Spleen (tissue), 11 donors: ENCODE results near the gene F8. TPM values are rescaled to one million over a fixed set of nuclear protein-coding genes. Genes with fewer than 3 reads are reported as not detected.
A peak's percentile ranks its signal among the peaks of the same experiment; 100 is the strongest.

Source experiments
- DNase-seq: peaks from one replicate; pipeline ENCODE4 v3.0.0-alpha.2; 2020
- H3K27ac ChIP-seq, 8 donors: fragments of 200-600 bp; sonication (generic) in 7 of 8; 1 replicate in 4 of 8; 2 replicates in 4 of 8; pipeline versions ENCODE4 v1.5.0 to v1.8.0; 2016 to 2021; ENCODE audit warnings: inconsistent platforms in 4 of 8, mild to moderate bottlenecking in 4 of 8, moderate library complexity in 1 of 8
- H3K27me3 ChIP-seq, 7 donors: fragments of 200-600 bp; sonication (generic) in 6 of 7; replicated peaks in 1 of 7; 1 replicate in 4 of 7; 2 replicates in 3 of 7; pipeline versions ENCODE4 v1.5.0 to v1.8.0; 2016 to 2021; ENCODE audit warnings: inconsistent platforms in 3 of 7, mild to moderate bottlenecking in 1 of 7
- H3K36me3 ChIP-seq, 6 donors: fragments of 200-600 bp; sonication (generic) in 5 of 6; 1 replicate in 4 of 6; 2 replicates in 2 of 6; pipeline versions ENCODE4 v1.5.0 to v1.8.0; 2016 to 2021; ENCODE audit warnings: inconsistent platforms in 2 of 6
- H3K4me1 ChIP-seq, 6 donors: fragments of 200-600 bp; sonication (generic) in 5 of 6; 1 replicate in 3 of 6; 2 replicates in 3 of 6; pipeline versions ENCODE4 v1.5.0 to v1.8.0; 2016 to 2021; ENCODE audit warnings: inconsistent platforms in 3 of 6
- H3K4me3 ChIP-seq, 8 donors: fragments of 200-600 bp; sonication (generic) in 7 of 8; 1 replicate in 4 of 8; 2 replicates in 4 of 8; pipeline versions ENCODE4 v1.5.0 to v1.8.0; 2016 to 2021; ENCODE audit warnings: inconsistent platforms in 4 of 8, mild to moderate bottlenecking in 4 of 8, moderate library complexity in 2 of 8
- H3K9me3 ChIP-seq, 8 donors: fragments of 200-600 bp; sonication (generic) in 7 of 8; 1 replicate in 4 of 8; 2 replicates in 4 of 8; pipeline versions ENCODE4 v1.5.0 to v1.8.0; 2016 to 2021; ENCODE audit warnings: inconsistent platforms in 4 of 8
- POLR2A ChIP-seq, 3 donors: fragments of 450-650 bp; IDR thresholded peaks; one replicate each; pipeline ENCODE4 v1.5.1; 2017; ENCODE audit warnings: antibody characterized with exemption in 3 of 3, mild to moderate bottlenecking in 1 of 3
- POLR2AphosphoS5 ChIP-seq, 3 donors: sonication (generic); formaldehyde crosslinking; IDR thresholded peaks; one replicate each; pipeline ENCODE4 v1.5.1; 2017; ENCODE audit warnings: antibody characterized with exemption in 3 of 3
- WGBS, 5 donors: extraction: QIAGEN DNeasy Blood & Tissue Kit in 3 of 5; methylation state at CpG; one replicate each; pipeline versions ENCODE4 v1.1.5 to v1.1.7; 2013 to 2018; 5-methylcytosine and 5-hydroxymethylcytosine counted together
- intact Hi-C: fragments of 100-400 bp; cut with DNase I; formaldehyde crosslinking; loops from one replicate; pipeline ENCODE4 v1.15.0; 2023; ENCODE audit warnings: low total_unique reads
- polyA plus RNA-seq, 3 donors: library from polyadenylated mRNA; stranded (reverse); fragments of 200-250 nt; gene quantifications; one replicate each; pipeline ENCODE4 v1.2.1, GENCODE V29; 2013
- total RNA-seq, 7 donors: library from RNA; depleted of rRNA in 3 of 7; stranded (reverse); fragments of >200 nt in 3 of 7; fragmentation: NEBNext Ultra II Directional in 4 of 7; extraction: Animal tissue kit (Norgen Biotek cat#: 25700) in 4 of 7; gene quantifications; one replicate each; pipeline versions ENCODE4 v1.1.0 to v1.2.1, GENCODE V29; 2016 to 2021
- TF ChIP-seq, protein P1 (sequence below), 11 experiments: fragments of 200-600 bp in 7 of 11; fragments of 450-650 bp in 4 of 11; sonication (generic) in 4 of 11; IDR thresholded peaks in 8 of 11; conservative IDR thresholded peaks in 3 of 11; 1 replicate in 7 of 11; 2 replicates in 4 of 11; pipeline versions ENCODE4 v1.4.0 to v1.8.0; 2016 to 2021; ENCODE audit warnings: antibody characterized with exemption in 11 of 11, inconsistent platforms in 4 of 11, mild to moderate bottlenecking in 1 of 11
- donor health status: healthy with polysubstance abuse.
- donor health status: DM: no; HTN: no; CAD: no; lungs with moderate emphysema.
- donor health status: DM: no; HTN: no; CAD: no.
- donor health status: Bipolar disorder and iron deficiency.
- donor health status: healthy.
- donor health status: DM: no; HTN: no; CAD: no.
- donor health status: DM: yes; HTN: yes; CAD: no.

F8 gene
- total and polyA plus RNA-seq, 10 donors: 3.4 to 135 (median 67.9) TPM

DNA sequence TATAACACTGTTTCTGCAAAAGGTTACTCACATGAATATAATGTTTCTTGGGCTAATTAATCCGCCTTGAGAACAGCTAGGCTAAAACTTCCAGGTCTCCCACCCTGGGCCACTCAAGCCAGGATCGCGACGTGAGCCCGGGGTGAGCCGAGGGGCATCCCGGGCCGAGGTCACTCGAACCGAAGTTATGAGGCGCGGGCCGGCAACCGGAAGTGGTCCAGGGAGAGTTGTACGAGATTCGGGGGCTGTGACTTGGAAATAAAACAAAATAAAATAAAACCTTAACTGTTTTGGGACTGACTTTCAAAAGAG, 48.1 kb upstream of the F8 start:
- peaks cover 0 to 15% (median 0%) of the 10 kb centered on the region in 6 donors for H3K36me3 ChIP-seq
- H3K4me3 ChIP-seq: peak overlapping the region; percentile 38 to 81 (median 56)
- TF ChIP-seq POLR2A (IDR thresholded peaks at IDR 0.05) (no peak), POLR2AphosphoS5 (IDR thresholded peaks at IDR 0.05) (no peak)
- TF ChIP-seq, protein P1, sequence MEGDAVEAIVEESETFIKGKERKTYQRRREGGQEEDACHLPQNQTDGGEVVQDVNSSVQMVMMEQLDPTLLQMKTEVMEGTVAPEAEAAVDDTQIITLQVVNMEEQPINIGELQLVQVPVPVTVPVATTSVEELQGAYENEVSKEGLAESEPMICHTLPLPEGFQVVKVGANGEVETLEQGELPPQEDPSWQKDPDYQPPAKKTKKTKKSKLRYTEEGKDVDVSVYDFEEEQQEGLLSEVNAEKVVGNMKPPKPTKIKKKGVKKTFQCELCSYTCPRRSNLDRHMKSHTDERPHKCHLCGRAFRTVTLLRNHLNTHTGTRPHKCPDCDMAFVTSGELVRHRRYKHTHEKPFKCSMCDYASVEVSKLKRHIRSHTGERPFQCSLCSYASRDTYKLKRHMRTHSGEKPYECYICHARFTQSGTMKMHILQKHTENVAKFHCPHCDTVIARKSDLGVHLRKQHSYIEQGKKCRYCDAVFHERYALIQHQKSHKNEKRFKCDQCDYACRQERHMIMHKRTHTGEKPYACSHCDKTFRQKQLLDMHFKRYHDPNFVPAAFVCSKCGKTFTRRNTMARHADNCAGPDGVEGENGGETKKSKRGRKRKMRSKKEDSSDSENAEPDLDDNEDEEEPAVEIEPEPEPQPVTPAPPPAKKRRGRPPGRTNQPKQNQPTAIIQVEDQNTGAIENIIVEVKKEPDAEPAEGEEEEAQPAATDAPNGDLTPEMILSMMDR (IDR thresholded peaks at IDR 0.05 in 8 of 11, conservative IDR thresholded peaks at IDR 0.05 in 3 of 11): no peak
- WGBS, 5 donors: 0 to 42% (median 0%) methylated on average over 16 of the region's 16 CpGs
- H3K27ac ChIP-seq: peak overlapping the region; percentile 69 to 91 (median 88)
- no peak for DNase-seq
- intact Hi-C loops: no loop called here
- H3K4me1 ChIP-seq: peaks cover 0 to 46% (median 23%) of the 10 kb centered on the region in 6 donors
- H3K9me3 ChIP-seq: no peaks in the 10 kb centered on the region
- no peaks in the 10 kb centered on the region for H3K27me3 ChIP-seq

DNA sequence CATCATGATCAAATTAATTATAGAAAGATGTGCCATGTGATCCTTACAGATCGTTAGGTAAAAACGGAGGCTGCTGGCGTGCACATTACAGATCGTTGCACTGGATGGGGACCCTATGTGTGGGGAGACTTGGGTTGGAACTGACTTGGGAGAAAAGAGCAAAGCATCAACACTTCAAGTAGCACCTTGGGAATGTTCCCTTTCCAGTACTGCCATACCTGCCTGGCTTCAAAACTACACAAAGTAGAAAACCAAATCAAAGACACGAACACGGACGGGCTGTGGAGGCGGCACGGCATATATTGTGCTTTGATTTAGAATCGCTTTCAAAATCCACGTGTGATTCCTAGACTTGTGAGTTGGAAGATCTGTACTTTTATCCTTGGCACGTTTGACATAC, 47.5 kb upstream of the F8 start:
- H3K9me3 ChIP-seq: no peaks in the 10 kb centered on the region
- H3K4me3 ChIP-seq: peak overlapping the region; percentile 38 to 81 (median 56)
- peak overlapping the region in 4 of 8 donors; percentile 90 to 91 (median 91) for H3K27ac ChIP-seq
- TF ChIP-seq, protein P1 (IDR thresholded peaks at IDR 0.05 in 8 of 11, conservative IDR thresholded peaks at IDR 0.05 in 3 of 11): no peak
- TF ChIP-seq POLR2AphosphoS5 (IDR thresholded peaks at IDR 0.05) (no peak), POLR2A (IDR thresholded peaks at IDR 0.05) (no peak)
- no peak for DNase-seq
- H3K27me3 ChIP-seq: no peaks in the 10 kb centered on the region
- H3K4me1 ChIP-seq: peaks cover 0 to 46% (median 23%) of the 10 kb centered on the region in 6 donors
- H3K36me3 ChIP-seq: peaks cover 0 to 9% (median 0%) of the 10 kb centered on the region in 6 donors
- intact Hi-C loops: no loop called here
- 2 to 46% (median 9%) methylated on average over 11 to 12 of the region's 12 CpGs for WGBS, 5 donors

GRCh38 chrX:155069414-155069813, 46.9 kb upstream of the F8 start:
- 61 to 91% (median 81%) methylated on average over 1 of the region's 1 CpG for WGBS, 5 donors
- Histone ChIP-seq H3K36me3 (peaks cover 0 to 12% (median 0%) of the 10 kb centered on the region in 6 donors), H3K4me3 (peak overlapping the region in 2 of 8 donors; percentile 62 to 81), H3K4me1 (peaks cover 0 to 44% (median 23%) of the 10 kb centered on the region in 6 donors), H3K27ac (no peak overlapping the region), H3K9me3 (no peaks in the 10 kb centered on the region), H3K27me3 (no peaks in the 10 kb centered on the region)
- TF ChIP-seq POLR2A (IDR thresholded peaks at IDR 0.05) (no peak), POLR2AphosphoS5 (IDR thresholded peaks at IDR 0.05) (no peak)
- TF ChIP-seq, protein P1 (IDR thresholded peaks at IDR 0.05 in 8 of 11, conservative IDR thresholded peaks at IDR 0.05 in 3 of 11): no peak
- intact Hi-C loops: no loop called here
- no peak for DNase-seq

DNA sequence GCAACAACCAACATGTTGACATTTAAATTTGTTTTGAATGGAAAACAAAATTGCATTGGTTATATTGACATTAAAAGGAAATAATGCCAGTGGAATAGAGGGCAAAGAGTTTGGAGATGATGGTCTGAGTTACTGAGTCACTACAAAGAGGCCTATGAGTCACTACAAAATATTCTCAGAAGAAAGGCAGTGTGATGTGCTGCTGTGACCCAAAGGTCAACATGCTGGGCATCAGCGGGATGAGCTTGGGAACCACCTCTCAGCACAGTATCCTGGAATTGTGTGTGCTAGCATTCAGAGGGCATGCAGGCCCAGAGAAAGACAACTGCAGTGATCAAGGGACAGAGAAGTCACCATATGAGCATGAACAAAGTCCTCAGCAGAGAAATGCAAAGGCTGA, 45.6 kb upstream of the F8 start:
- Histone ChIP-seq H3K9me3 (no peaks in the 10 kb centered on the region), H3K4me3 (no peak overlapping the region), H3K4me1 (peaks cover 0 to 32% (median 21%) of the 10 kb centered on the region in 6 donors), H3K27me3 (no peaks in the 10 kb centered on the region), H3K27ac (no peak overlapping the region), H3K36me3 (peaks cover 0 to 5% (median 0%) of the 10 kb centered on the region in 6 donors)
- intact Hi-C loops: no loop called here
- DNase-seq: no peak
- WGBS, 5 donors: 74 to 80% (median 75%) methylated on average over 1 of the region's 1 CpG
- TF ChIP-seq, protein P1 (IDR thresholded peaks at IDR 0.05 in 8 of 11, conservative IDR thresholded peaks at IDR 0.05 in 3 of 11): no peak
- TF ChIP-seq POLR2AphosphoS5 (IDR thresholded peaks at IDR 0.05): no peak
- TF ChIP-seq POLR2A (IDR thresholded peaks at IDR 0.05): no peak
